ENCODE results near the gene GHDC. TPM values are rescaled to one million over a fixed set of nuclear protein-coding genes. Genes with fewer than 3 reads are reported as not detected.

The GHDC gene
- total RNA-seq, 4 donors from 2014 or later, result 20.3 to 31.3 (median 22.0) TPM

DNA sequence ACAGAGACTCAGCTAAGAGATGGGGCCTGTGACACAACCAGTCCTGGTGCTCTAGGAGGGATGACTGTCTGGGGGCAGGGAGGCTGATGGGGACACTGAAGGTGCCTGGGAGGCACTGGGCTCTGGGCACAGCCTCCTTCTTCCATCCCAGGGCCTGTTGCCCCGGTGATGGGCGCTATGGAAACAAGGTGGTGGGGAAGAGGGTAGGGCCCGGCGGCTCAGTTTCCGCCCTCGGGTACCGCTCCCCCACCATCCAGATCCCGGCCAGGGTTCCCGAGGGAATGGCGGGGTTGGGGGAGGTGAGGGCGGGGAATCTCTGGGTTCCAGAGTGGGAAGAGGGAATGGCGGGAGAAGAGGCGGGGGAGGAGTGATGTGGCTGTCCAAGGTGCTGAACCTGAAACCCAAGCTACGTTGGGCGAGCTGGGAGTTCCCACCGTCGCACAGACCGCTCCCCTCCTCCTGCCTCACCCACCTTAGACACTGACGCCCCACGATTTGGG, 14.3 kb downstream of the GHDC start:
- no peak for DNase-seq (ENCODE audit: extremely low spot score)
- Histone ChIP-seq H3K27ac (replicated peaks in 1 of 4) (no peak overlapping the region), H3K4me3 (no peak overlapping the region), H3K36me3 (no peaks in the 10 kb centered on the region), H3K9me3 (no peaks in the 10 kb centered on the region), H3K4me1 (peaks cover 31 to 42% (median 36%) of the 10 kb centered on the region in 4 donors), H3K27me3 (peaks cover 0 to 46% (median 19%) of the 10 kb centered on the region in 4 donors)
- 15% methylated on average over 13 of the region's 20 CpGs for WGBS
- TF ChIP-seq POLR2AphosphoS5 (IDR thresholded peaks at IDR 0.05), result no peak
- no peak for TF ChIP-seq POLR2A (IDR thresholded peaks at IDR 0.05; ENCODE audit: low read depth)
- TF ChIP-seq, protein P1, sequence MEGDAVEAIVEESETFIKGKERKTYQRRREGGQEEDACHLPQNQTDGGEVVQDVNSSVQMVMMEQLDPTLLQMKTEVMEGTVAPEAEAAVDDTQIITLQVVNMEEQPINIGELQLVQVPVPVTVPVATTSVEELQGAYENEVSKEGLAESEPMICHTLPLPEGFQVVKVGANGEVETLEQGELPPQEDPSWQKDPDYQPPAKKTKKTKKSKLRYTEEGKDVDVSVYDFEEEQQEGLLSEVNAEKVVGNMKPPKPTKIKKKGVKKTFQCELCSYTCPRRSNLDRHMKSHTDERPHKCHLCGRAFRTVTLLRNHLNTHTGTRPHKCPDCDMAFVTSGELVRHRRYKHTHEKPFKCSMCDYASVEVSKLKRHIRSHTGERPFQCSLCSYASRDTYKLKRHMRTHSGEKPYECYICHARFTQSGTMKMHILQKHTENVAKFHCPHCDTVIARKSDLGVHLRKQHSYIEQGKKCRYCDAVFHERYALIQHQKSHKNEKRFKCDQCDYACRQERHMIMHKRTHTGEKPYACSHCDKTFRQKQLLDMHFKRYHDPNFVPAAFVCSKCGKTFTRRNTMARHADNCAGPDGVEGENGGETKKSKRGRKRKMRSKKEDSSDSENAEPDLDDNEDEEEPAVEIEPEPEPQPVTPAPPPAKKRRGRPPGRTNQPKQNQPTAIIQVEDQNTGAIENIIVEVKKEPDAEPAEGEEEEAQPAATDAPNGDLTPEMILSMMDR (IDR thresholded peaks at IDR 0.05), result no peak
- TF ChIP-seq EP300 (IDR thresholded peaks at IDR 0.05), result no peak
- intact Hi-C loops (cut with DNase I), result no loop called here

DNA sequence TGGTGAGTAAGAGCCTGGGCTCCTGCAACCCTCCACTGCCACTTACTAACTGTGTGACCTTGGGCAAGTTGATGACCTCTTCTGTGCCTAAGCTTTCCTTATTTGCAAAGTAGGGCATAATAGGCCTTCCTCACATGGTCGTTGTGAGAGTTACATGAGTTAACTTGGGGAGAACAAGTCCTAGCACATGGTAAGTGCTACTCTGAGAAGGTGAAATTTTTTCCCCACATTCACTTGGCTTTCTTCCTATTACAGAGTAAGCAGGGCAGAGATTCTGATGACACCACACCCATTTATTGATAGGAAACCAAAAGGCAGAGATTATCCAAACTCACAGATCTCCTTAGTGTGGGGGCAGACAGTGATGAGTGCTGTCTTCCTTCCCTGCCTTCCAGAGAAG, 15.0 kb downstream of the GHDC start:
- Histone ChIP-seq H3K4me3 (no peak overlapping the region), H3K9me3 (no peaks in the 10 kb centered on the region), H3K27ac (replicated peaks in 1 of 4) (no peak overlapping the region), H3K4me1 (peaks cover 25 to 37% (median 30%) of the 10 kb centered on the region in 4 donors), H3K27me3 (peaks cover 0 to 46% (median 19%) of the 10 kb centered on the region in 4 donors), H3K36me3 (no peaks in the 10 kb centered on the region)
- no peak for DNase-seq (ENCODE audit: extremely low spot score)
- 50% methylated on average over 1 of the region's 1 CpG for WGBS
- intact Hi-C loops (cut with DNase I), result no loop called here
- TF ChIP-seq EP300 (IDR thresholded peaks at IDR 0.05) (no peak), POLR2AphosphoS5 (IDR thresholded peaks at IDR 0.05) (no peak), POLR2A (IDR thresholded peaks at IDR 0.05; ENCODE audit: low read depth) (no peak)
- TF ChIP-seq, protein P1 (IDR thresholded peaks at IDR 0.05), result no peak

DNA sequence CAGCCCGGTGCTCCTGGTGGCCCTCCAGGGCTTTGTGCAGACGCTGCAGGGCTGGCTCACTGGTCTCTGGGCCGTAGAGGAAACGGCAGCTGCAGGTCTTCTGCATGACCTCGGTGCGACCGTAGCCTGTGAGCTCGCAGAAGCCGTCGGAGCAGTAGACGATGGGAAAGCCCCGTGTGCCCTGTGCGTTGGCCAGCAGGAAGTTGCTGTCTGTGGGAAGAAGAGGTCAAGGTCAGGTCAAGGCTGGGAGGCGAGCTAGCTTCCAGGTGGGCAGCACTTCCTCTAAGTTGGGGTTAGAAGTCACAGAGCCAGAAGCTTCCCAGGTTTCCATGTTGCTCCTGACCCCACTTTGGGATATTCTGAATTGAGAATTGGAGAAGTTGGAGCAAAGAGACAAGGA, 15.5 kb downstream of the GHDC start:
- Histone ChIP-seq H3K4me1 (peaks cover 22 to 32% (median 25%) of the 10 kb centered on the region in 4 donors), H3K27me3 (peaks cover 0 to 46% (median 19%) of the 10 kb centered on the region in 4 donors), H3K36me3 (no peaks in the 10 kb centered on the region), H3K27ac (replicated peaks in 1 of 4) (no peak overlapping the region), H3K9me3 (no peaks in the 10 kb centered on the region), H3K4me3 (no peak overlapping the region)
- intact Hi-C loops (cut with DNase I), result no loop called here
- 35% methylated on average over 9 of the region's 14 CpGs for WGBS
- TF ChIP-seq POLR2A (IDR thresholded peaks at IDR 0.05; ENCODE audit: low read depth), result no peak
- no peak for TF ChIP-seq POLR2AphosphoS5 (IDR thresholded peaks at IDR 0.05)
- TF ChIP-seq EP300 (IDR thresholded peaks at IDR 0.05), result no peak
- no peak for DNase-seq (ENCODE audit: extremely low spot score)

DNA sequence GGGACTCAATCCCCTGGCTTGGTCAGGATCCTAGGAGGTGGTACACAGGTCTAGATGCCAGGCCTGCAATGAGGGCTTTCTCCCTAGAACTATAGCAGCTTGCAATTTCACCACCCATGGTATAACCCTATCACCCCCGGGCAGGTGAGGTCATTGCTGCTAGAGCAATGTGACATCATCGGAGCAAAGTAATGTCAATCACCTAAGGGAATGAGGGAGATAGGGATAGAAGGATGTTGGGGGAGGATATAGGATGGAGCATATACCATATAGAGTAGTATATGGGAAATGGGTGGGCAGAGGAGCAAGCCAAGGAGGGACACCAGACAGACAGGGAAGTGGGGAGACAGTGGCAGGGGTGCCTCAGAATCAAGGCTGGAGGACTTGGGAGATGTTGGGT, 16.6 kb downstream of the GHDC start:
- intact Hi-C loops (cut with DNase I), result no loop called here
- no peak for DNase-seq (ENCODE audit: extremely low spot score)
- 93% methylated on average over 2 of the region's 2 CpGs for WGBS
- peaks cover 0 to 46% (median 19%) of the 10 kb centered on the region in 4 donors for H3K27me3 ChIP-seq
- no peaks in the 10 kb centered on the region for H3K9me3 ChIP-seq
- TF ChIP-seq POLR2AphosphoS5 (IDR thresholded peaks at IDR 0.05), result no peak
- TF ChIP-seq, protein P1 (IDR thresholded peaks at IDR 0.05), result no peak
- no peak for TF ChIP-seq POLR2A (IDR thresholded peaks at IDR 0.05; ENCODE audit: low read depth)
- no peak for TF ChIP-seq EP300 (IDR thresholded peaks at IDR 0.05)
- no peak overlapping the region for H3K4me3 ChIP-seq
- peaks cover 12 to 20% (median 17%) of the 10 kb centered on the region in 4 donors for H3K4me1 ChIP-seq
- no peak overlapping the region for H3K27ac ChIP-seq (replicated peaks in 1 of 4)
- H3K36me3 ChIP-seq, result no peaks in the 10 kb centered on the region

DNA sequence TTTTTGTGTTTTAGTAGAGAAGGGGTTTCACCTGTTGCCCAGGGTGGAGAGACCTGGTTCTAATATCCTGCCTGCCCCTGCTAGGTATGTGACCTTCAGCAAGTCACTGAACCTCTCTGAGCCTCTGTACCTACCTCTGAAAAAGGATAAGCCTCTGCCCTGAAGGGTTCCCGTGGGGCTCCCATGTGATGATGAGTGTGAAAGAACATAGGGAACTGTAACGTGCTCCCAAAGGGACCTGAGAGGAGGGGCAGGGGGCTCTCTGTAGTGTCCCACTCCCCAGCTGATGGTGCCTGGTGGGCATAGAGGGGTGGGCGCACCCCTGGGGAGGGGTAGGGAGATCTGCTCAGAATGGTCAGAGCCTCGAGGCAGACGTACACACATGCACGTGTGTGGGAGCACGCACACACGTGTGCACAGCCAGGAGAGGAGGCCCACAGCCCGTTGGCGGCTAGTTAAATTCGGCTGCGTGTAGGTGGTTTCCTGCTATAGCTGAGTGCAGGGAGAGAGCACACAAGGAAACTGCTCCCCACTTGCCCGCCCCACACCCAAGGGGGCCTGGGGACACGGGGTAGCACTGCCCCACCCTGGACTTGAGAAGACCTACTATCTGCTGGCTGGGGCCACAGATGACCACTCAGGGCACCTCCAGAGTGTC, 20.0 kb downstream of the GHDC start:
- TF ChIP-seq POLR2A (IDR thresholded peaks at IDR 0.05; ENCODE audit: low read depth) (no peak), EP300 (IDR thresholded peaks at IDR 0.05) (no peak), POLR2AphosphoS5 (IDR thresholded peaks at IDR 0.05) (no peak)
- TF ChIP-seq, protein P1 (IDR thresholded peaks at IDR 0.05), result no peak
- intact Hi-C loops (cut with DNase I), result no loop called here
- DNase-seq (ENCODE audit: extremely low spot score), result no peak
- Histone ChIP-seq H3K27ac (replicated peaks in 1 of 4) (no peak overlapping the region), H3K4me1 (no peaks in the 10 kb centered on the region), H3K27me3 (peaks cover 0 to 14% (median 0%) of the 10 kb centered on the region in 4 donors), H3K36me3 (no peaks in the 10 kb centered on the region), H3K4me3 (no peak overlapping the region), H3K9me3 (no peaks in the 10 kb centered on the region)
- 68% methylated on average over 6 of the region's 14 CpGs for WGBS

Data from esophagus muscularis mucosa (tissue), 4 donors.